GM10248 (cell line): ENCODE data around the gene PRPF8.
A peak's percentile ranks its signal among the peaks of the same experiment; 100 is the strongest.

Experiments used
- CTCF ChIA-PET: fragments of 300-600 bp; sonication (Branson Sonifier 250); formaldehyde crosslinking; extraction: SDS; loops from one replicate; lab custom pipeline; 2021; ENCODE audit warnings: antibody characterized with exemption; lab: Yijun Ruan, JAX
- POLR2A ChIA-PET: fragments of 350-650 bp; sonication (Branson Sonifier 250); formaldehyde crosslinking; extraction: SDS; loops from one replicate; lab custom pipeline; 2020; ENCODE audit warnings: antibody characterized with exemption; lab: Yijun Ruan, JAX
- DNase-seq: peaks from one replicate; pipeline ENCODE4 v3.0.0; 2012; ENCODE audit errors: extremely low spot score
- TF ChIP-seq, protein P1 (sequence below): IDR thresholded peaks from 2 replicates; pipeline ENCODE4 v1.5.1; 2012; ENCODE audit warnings: mild to moderate bottlenecking, low read depth; ENCODE audit errors: extremely low read depth, missing control alignments, control extremely low read depth

PRPF8 gene

DNA sequence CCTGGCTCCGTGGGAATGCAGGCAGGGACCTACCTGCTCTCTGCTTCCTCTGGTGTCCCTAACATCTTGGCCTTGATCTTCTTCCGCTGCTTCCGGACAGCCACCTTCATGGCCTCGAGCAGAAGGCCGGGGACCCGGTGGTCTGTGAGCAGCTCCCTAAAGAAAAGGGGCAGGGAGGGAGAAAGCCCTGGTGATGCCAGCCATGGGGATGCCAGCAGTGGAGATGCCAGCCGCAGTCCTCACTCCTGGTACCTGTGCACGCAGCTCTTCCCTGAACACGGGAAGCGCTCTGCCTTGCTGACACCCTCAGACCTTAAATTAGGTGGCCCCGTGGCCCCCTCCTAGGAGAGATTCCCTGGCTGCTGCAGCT lies 36.9 kb downstream of the PRPF8 start:
- CTCF ChIA-PET = interaction anchor here (1.1 to 7.5 kb wide), 12 partner anchors 8 to 132 kb away, joined by 3 to 59 read pairs (median 14); partner anchors contain the start of genes INPP5K and PRPF8

DNA sequence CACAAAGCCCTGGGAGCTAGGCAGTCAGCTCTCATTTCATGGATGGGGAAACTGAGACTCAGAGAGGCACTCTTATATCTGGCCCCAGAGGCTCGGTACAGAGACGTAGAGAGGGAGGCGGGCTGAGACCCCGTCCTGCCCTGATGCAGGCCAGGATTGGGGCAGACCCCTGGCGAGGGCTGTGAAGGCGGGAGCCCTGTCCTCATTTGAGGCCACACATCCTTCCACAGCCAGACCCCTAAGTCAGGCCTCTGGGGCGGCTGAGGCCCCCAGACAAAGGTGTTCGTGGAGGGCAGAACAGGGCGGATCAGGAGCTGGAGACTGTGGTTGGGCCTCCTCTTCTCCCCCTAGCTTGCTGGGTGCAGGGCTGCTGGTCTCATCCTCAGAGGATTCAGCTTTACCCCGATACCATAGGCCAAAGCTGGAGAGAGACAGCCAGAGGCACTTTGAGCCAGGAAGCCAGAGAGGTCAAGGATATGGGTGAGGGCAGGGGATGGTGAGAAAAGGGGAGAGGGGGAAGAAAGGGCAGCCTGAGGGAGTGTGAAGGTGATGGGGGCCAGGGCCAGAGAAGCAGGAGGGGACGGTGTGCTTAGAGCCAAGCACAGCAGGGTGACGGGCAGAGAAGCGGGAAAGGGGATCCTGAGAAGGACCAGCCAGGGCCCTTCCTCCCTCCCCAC lies 38.3 kb downstream of the PRPF8 start:
- TF ChIP-seq, protein P1, sequence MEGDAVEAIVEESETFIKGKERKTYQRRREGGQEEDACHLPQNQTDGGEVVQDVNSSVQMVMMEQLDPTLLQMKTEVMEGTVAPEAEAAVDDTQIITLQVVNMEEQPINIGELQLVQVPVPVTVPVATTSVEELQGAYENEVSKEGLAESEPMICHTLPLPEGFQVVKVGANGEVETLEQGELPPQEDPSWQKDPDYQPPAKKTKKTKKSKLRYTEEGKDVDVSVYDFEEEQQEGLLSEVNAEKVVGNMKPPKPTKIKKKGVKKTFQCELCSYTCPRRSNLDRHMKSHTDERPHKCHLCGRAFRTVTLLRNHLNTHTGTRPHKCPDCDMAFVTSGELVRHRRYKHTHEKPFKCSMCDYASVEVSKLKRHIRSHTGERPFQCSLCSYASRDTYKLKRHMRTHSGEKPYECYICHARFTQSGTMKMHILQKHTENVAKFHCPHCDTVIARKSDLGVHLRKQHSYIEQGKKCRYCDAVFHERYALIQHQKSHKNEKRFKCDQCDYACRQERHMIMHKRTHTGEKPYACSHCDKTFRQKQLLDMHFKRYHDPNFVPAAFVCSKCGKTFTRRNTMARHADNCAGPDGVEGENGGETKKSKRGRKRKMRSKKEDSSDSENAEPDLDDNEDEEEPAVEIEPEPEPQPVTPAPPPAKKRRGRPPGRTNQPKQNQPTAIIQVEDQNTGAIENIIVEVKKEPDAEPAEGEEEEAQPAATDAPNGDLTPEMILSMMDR = no peak
- no peak for DNase-seq
- ChIA-PET POLR2A (no interaction called here), CTCF (interaction anchor here (0.7 to 7.5 kb wide), 7 partner anchors 15 to 138 kb away, joined by 4 to 59 read pairs (median 7); no protein-coding TSS in a partner anchor)

More for the DNA sequence above, 36.9 kb downstream of the PRPF8 start:
- POLR2A ChIA-PET = interaction anchor here (0.5 kb wide), 1 partner anchor 20 kb away, joined by 3 read pairs; no protein-coding TSS in a partner anchor
- TF ChIP-seq, protein P1 = no peak
- no peak for DNase-seq

DNA sequence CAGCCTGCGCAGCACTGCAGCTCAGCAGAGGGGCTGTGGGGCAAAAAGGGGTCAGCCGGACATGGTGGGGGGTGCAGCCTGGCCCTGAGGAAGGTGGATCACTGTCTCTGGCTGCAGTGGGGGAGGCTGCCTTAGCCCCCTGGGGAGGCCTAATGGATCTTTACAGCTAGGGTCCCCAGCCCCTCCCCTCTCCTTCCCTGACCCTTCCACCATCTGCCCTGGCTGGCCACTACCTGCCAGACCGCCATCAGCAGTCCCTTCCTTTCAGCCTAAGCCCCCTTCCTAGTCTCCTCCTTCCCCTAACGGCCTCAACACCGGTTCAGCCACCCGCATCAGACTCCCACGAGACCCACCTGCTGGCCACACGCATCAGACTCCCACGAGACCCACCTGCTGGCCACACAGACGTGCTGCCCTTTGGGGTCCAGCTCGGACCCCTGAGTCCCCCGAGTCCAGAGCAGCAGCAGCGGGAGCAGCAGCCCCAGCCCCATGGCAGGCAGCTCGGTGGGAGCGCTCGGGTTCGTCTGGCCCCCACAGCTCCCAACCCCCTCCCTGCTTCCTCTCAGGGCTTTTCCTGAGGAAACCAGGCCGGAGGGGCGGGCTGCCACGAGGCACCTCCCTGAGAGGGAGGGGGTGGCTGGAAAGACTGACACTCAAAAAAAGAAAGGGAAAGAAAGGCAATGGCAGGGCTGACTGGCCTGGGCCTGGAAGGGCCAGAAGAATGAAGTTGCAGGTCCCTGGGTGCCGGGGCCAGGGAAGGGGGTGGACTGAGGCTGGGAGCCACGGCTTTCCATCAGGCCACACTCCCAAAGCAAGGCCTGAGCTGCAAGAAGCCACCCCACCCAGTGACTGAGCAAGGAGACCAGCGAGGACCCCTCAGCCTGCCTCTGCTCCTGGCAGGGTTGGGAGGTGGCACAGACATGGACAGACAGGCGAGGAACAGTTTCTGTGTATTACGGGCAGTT lies 39.2 kb downstream of the PRPF8 start, which contains the start of gene SCARF1:
Gene SCARF1 (minus strand): TSS at position 526 of the 965 bp plus-strand sequence. CDS start 35 bp downstream, at position 491.
- peak; percentile 49 for DNase-seq
- POLR2A ChIA-PET = interaction anchor here (1.0 kb wide), 1 partner anchor 132 kb away, joined by 3 read pairs; no protein-coding TSS in a partner anchor
- CTCF ChIA-PET = interaction anchor here (0.7 to 7.5 kb wide), 8 partner anchors 14 to 139 kb away, joined by 3 to 59 read pairs (median 6); no protein-coding TSS in a partner anchor
- TF ChIP-seq, protein P1 = no peak

DNA sequence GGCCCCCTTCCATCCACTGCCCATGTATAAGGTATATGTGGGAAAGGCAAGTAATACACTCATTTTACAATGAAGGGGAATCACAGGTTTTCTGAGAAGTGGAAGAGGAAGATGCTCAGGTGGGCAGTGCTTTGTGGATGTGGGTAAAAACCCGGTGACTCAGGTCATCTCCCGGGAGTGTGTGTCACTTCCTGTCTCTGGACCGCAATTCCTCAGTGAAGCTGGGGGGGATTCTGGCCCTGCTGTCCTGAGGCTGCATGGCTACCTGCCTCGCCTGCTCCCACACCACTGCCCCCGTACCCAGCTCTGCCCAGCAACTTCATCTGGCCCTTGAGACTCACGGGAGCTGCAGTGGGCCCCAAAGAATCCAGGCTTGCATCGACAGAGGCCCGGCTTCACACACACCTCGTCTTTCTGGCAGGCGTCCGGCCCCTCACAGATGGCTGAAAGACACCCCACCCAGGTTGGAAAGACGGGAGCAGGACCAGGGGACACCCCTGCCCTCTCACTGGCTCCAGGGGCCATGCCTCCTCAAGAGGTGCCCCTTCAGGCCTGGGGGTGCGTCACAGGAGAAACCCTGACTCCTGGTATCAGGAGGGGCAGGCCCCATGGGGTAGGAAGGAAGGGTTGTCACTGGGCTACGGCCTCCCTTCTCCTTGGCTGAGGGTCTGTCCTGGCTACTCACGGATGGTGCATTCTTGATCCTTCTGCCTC lies 40.0 kb downstream of the PRPF8 start:
- POLR2A ChIA-PET = interaction anchor here (1.0 kb wide), 1 partner anchor 131 kb away, joined by 3 read pairs; no protein-coding TSS in a partner anchor
- TF ChIP-seq, protein P1 = no peak
- CTCF ChIA-PET = interaction anchor here (1.1 to 7.5 kb wide), 7 partner anchors 13 to 386 kb away, joined by 3 to 59 read pairs (median 4); partner anchors contain the start of gene DPH1
- peak; percentile 75 for DNase-seq

DNA sequence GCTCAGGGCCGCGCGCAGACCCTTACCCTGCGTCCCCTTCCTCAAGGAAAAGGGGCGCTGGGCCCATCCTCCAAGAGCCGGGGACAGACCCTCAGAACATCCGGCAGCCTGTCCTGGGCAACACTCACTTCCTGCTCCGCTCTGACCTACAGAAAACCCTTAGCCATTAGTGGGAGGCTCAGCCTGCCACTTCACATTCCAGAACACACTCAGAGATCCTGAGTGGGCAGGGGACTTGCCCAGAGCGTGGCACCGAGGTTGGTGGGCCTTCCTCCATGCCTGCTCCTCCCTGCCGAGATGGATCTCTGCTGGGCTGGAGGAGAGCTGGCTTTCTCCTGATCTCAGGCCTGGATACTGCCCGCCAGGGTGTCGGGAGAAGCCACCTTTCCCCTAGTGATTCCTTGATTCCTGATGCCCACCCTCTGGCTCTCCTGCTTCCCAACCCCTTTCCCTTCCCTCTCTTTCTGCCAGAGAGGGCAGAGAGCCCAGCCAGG lies 40.6 kb downstream of the PRPF8 start:
- TF ChIP-seq, protein P1 = no peak
- ChIA-PET POLR2A (no interaction called here), CTCF (interaction anchor here (1.1 to 7.5 kb wide), 6 partner anchors 13 to 386 kb away, joined by 3 to 59 read pairs (median 6); partner anchors contain the start of gene DPH1)
- peak; percentile 41 for DNase-seq
